GM12864 (cell line): Measurements from ENCODE around the gene PTPN14.
"Not testable (repeated sequence)": the region's sequence is repeated elsewhere in the genome, so short reads cannot be mapped to it uniquely, and the experiment has no call there.

Experiments used
- DNase-seq: peaks from one replicate; pipeline ENCODE4 v3.0.0-alpha.2; 2011; ENCODE audit warnings: low read depth
- H3K4me3 ChIP-seq: 2 replicates; pipeline ENCODE4 v1.5.1; 2011; ENCODE audit warnings: mild to moderate bottlenecking, low read depth, low read length, control low read depth
- TF ChIP-seq, protein P1 (sequence below): IDR thresholded peaks from 2 replicates; pipeline ENCODE4 v1.5.1; 2011; ENCODE audit warnings: low read depth, mild to moderate bottlenecking, moderate library complexity, low read length, control low read depth, inconsistent platforms; ENCODE audit errors: missing control alignments

PTPN14 gene

DNA sequence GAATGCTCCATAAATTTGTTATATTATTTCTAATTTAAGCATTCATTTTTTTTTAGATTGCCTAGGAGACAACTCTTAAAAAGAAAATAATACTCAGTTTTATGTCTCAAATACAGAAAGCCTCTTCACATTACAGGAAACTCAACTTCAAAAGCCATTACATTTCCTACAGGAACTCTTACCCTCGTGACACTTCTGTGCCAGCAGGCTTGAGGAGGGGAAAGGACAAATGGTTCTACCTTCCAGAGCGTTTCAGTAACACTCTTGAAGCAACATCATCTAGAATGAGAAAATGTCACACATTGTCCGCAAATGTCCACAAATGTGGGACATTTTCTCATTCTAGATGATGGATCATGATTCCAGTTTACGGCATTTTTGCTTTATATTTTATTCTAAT lies 51.7 kb downstream of the PTPN14 start:
- DNase-seq, result no peak
- no peak overlapping the region for H3K4me3 ChIP-seq
- TF ChIP-seq, protein P1, sequence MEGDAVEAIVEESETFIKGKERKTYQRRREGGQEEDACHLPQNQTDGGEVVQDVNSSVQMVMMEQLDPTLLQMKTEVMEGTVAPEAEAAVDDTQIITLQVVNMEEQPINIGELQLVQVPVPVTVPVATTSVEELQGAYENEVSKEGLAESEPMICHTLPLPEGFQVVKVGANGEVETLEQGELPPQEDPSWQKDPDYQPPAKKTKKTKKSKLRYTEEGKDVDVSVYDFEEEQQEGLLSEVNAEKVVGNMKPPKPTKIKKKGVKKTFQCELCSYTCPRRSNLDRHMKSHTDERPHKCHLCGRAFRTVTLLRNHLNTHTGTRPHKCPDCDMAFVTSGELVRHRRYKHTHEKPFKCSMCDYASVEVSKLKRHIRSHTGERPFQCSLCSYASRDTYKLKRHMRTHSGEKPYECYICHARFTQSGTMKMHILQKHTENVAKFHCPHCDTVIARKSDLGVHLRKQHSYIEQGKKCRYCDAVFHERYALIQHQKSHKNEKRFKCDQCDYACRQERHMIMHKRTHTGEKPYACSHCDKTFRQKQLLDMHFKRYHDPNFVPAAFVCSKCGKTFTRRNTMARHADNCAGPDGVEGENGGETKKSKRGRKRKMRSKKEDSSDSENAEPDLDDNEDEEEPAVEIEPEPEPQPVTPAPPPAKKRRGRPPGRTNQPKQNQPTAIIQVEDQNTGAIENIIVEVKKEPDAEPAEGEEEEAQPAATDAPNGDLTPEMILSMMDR, result no peak

DNA sequence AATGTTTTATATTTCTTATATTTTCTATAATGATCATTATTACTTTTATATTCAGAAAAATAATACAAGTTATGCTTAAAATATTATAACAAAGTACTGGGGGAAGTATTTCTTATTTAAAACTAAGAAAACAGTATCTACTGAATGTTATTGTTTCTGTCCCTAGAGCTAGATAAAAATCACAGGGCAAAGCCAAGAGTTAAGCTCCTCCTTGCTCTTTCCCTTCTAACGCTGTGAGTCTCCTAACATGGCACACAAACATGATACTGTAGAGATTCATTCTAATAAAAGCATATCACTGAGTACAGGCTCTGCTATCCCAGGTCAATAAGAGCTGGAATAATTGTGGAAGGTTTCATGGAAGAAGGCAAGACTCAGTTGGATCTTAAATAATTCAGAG lies 53.4 kb downstream of the PTPN14 start:
- DNase-seq, result no peak
- TF ChIP-seq, protein P1, result no peak
- no peak overlapping the region for H3K4me3 ChIP-seq

DNA sequence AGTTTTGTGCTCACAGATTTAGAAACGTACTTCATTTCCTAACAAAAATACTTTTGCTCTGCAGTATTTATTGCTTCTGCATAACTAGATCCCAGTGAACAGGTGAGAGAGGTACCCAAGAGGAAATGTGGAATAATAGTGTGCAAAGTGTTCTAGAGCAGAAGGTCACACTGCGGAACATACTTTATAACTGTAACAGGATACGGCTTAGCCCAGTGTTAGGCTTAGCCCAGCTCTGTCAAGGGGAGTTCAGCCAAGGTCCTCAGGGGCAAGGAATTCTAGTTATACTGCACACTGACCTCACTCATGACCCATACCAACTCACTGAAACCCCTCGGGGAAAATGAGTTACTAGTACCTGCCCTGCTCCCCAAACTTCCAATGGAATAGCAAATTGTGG lies 55.3 kb downstream of the PTPN14 start:
- TF ChIP-seq, protein P1, result no peak
- no peak for DNase-seq
- no peak overlapping the region for H3K4me3 ChIP-seq

DNA sequence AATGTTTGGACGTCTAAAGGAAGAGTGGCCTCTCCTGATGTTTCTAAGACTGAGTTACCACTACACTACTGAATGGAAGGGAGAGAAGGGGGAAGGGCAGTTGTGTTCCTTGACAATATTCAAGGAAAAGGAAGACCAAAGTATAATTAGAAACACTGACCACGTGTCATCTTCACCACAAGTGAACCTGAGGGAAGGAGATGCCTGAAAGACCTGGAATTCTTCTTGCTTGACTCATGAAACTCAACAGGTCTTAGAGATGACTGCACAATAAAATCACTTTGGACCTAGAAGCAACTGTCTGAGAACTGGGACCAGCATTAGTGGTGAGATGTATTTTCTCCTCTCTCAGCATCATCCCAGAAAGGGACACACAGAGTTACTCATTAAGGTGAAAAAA lies 56.7 kb downstream of the PTPN14 start:
- DNase-seq, result no peak
- H3K4me3 ChIP-seq, result no peak overlapping the region
- TF ChIP-seq, protein P1, result no peak

DNA sequence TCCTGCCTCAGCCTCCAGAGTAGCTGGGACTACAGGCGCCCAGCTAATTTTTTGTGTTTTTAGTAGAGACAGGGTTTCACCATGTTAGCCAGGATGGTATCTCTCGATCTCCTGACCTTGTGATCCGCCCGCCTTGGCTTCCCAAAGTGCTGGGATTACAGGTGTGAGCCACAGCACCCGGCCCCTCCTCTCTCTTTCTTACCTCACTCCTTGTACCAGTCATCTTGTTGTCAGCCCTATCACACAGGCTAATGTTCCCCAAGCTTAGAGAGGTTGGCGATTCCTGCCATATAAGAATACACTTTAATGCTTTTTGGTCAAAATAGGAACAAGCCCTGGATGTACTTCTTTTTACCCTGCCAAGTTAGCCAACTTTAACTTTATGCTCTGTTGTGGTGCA lies 57.2 kb downstream of the PTPN14 start:
- not testable (repeated sequence) for DNase-seq, H3K4me3 ChIP-seq

DNA sequence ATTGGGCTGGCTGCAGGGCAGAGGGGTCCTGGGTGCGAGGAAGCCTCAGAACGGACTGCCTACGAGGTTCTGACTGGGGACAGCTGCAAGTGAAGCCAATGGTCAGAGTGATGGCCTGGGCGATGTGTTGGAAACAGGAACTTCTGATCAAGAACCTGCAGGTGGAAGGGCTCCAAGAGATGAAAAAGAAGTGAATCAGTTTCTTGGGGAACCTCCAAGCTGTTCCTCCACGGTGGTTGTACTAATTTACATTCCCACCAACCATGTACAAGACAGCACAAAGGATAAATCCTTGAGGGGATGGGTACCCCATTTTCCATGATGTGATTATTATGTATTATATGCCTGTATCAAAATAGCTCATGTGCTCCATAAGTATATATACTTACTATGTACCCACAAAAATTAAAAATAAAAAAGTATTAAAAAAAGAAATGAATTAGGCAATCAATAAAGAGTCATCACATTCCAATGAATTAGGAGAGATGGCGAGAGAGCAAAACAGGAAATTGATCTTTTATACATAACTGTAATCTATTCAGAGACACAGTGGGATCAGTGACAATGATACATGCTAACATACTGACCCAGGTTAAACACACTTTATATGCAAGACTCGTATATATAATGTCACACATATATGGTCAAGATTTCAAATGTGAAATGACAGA lies 58.1 kb downstream of the PTPN14 start:
- H3K4me3 ChIP-seq, result no peak overlapping the region
- no peak for DNase-seq
- TF ChIP-seq, protein P1, result no peak

DNA sequence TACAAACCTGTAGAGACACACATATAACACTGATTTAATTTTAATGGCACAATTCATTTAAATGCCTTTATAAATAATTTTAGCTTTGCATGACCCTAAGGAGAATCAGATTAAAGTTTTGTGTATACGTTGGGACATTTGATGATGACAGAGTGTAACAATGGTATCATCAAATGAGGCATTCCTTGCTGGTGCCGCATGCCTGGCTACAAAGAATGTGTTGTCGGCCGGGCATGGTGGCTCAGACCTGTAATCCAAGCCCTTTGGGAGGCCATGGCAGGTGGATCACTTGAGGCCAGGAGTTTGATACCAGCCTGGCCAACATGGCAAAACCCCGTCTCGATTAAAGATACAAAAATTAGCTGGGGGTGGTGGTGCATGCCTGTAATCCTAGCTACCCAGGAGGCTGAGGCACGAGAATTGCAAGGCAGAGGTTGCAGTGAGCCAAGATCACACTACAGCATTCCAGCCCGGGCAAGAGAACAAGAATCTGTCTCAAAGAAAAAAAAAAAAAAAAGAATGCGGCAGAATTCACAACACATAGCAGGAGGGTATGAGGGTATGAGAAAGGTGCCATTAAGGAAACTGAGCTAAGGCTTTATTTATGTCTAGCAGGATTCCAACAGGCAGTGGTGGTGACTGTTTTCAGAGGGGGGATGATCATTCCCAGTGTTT lies 58.9 kb downstream of the PTPN14 start:
- DNase-seq, result no peak
- TF ChIP-seq, protein P1, result no peak
- H3K4me3 ChIP-seq, result no peak overlapping the region
